Stomach (tissue), 9 donors: ENCODE data around the gene CADPS. TPM values are rescaled to one million over a fixed set of nuclear protein-coding genes. Genes with fewer than 3 reads are reported as not detected.

Source experiments
- DNase-seq, 2 donors: peaks; one replicate each; pipeline versions ENCODE4 v3.0.0 to v3.0.0-alpha.2; 2013 to 2019
- H3K27ac ChIP-seq, 5 donors: fragments of 200-600 bp in 4 of 5; sonication (generic) in 4 of 5; one replicate each; pipeline ENCODE4 v1.5.1; 2013 to 2019; ENCODE audit warnings: mild to moderate bottlenecking in 1 of 5, moderate library complexity in 1 of 5
- H3K27me3 ChIP-seq, 3 donors: fragments of 200-600 bp; sonication (generic); one replicate each; pipeline ENCODE4 v1.5.1; 2017 to 2019; ENCODE audit warnings: mixed run types in 1 of 3
- H3K36me3 ChIP-seq, 4 donors: fragments of 200-600 bp; sonication (generic); 1 replicate in 3 of 4; 2 replicates in 1 of 4; pipeline ENCODE4 v1.5.1; 2016 to 2019
- H3K4me1 ChIP-seq, 4 donors: fragments of 200-600 bp; sonication (generic); one replicate each; pipeline ENCODE4 v1.5.1; 2016 to 2019
- H3K4me3 ChIP-seq, 4 donors: fragments of 200-600 bp; sonication (generic) in 3 of 4; one replicate each; pipeline ENCODE4 v1.5.1; 2016 to 2019; ENCODE audit warnings: mild to moderate bottlenecking in 1 of 4
- H3K9me3 ChIP-seq, 4 donors: fragments of 200-600 bp; sonication (generic); one replicate each; pipeline ENCODE4 v1.5.1; 2016 to 2019
- EP300 ChIP-seq: sonication (generic); formaldehyde crosslinking; IDR thresholded peaks from one replicate; pipeline ENCODE4 v1.6.1; 2017; ENCODE audit warnings: antibody characterized with exemption
- POLR2A ChIP-seq, 4 donors: fragments of 450-650 bp; IDR thresholded peaks; one replicate each; pipeline ENCODE4 v1.6.1; 2016; ENCODE audit warnings: antibody characterized with exemption in 4 of 4, control low read depth in 2 of 4, mild to moderate bottlenecking in 1 of 4, moderate library complexity in 1 of 4
- POLR2AphosphoS5 ChIP-seq, 3 donors: sonication (generic); formaldehyde crosslinking; IDR thresholded peaks; one replicate each; pipeline ENCODE4 v1.6.1; 2016; ENCODE audit warnings: antibody characterized with exemption in 3 of 3
- WGBS, 5 donors: extraction: QIAGEN DNeasy Blood & Tissue Kit in 3 of 5; methylation state at CpG; one replicate each; pipeline versions ENCODE4 v1.1.5 to v1.1.7; 2013 to 2018; 5-methylcytosine and 5-hydroxymethylcytosine counted together
- intact Hi-C: fragments of 100-400 bp; cut with DNase I; formaldehyde crosslinking; loops from one replicate; pipeline ENCODE4 v1.15.1; 2023; ENCODE audit warnings: low total_unique reads
- polyA plus RNA-seq, 3 donors: library from polyadenylated mRNA; stranded (reverse); fragments of 200-250 nt; gene quantifications; one replicate each; pipeline ENCODE4 v1.2.3, GENCODE V29; 2013
- total RNA-seq, 5 donors: library from RNA; depleted of rRNA; stranded (reverse); fragments of >200 nt; gene quantifications; one replicate each; pipeline versions ENCODE4 v1.1.0 to v1.2.3, GENCODE V29; 2014 to 2016
- TF ChIP-seq, protein P1 (sequence below), 7 experiments: fragments of 450-650 bp in 4 of 7; fragments of 200-600 bp in 3 of 7; sonication (generic) in 3 of 7; IDR thresholded peaks; one replicate each; pipeline ENCODE4 v1.5.1; 2016 to 2019; ENCODE audit warnings: antibody characterized with exemption in 7 of 7, control low read depth in 2 of 7, mild to moderate bottlenecking in 1 of 7
- donor health status: healthy with polysubstance abuse.
- donor health status: Bipolar disorder and iron deficiency.
- donor health status: healthy.

CADPS gene
- total and polyA plus RNA-seq, 8 donors: 0.58 to 32.2 (median 3.4) TPM

GRCh38 chr3:62905331-62905730 is 30.1 kb upstream of the CADPS start:
- no peaks in the 10 kb centered on the region for H3K4me1 ChIP-seq
- intact Hi-C loops: no loop called here
- H3K27me3 ChIP-seq: no peaks in the 10 kb centered on the region
- DNase-seq: no peak
- no peaks in the 10 kb centered on the region for H3K9me3 ChIP-seq
- TF ChIP-seq, protein P1, sequence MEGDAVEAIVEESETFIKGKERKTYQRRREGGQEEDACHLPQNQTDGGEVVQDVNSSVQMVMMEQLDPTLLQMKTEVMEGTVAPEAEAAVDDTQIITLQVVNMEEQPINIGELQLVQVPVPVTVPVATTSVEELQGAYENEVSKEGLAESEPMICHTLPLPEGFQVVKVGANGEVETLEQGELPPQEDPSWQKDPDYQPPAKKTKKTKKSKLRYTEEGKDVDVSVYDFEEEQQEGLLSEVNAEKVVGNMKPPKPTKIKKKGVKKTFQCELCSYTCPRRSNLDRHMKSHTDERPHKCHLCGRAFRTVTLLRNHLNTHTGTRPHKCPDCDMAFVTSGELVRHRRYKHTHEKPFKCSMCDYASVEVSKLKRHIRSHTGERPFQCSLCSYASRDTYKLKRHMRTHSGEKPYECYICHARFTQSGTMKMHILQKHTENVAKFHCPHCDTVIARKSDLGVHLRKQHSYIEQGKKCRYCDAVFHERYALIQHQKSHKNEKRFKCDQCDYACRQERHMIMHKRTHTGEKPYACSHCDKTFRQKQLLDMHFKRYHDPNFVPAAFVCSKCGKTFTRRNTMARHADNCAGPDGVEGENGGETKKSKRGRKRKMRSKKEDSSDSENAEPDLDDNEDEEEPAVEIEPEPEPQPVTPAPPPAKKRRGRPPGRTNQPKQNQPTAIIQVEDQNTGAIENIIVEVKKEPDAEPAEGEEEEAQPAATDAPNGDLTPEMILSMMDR (IDR thresholded peaks at IDR 0.05): no peak
- no peak for TF ChIP-seq EP300
- no peak for TF ChIP-seq POLR2A (IDR thresholded peaks at IDR 0.05)
- no peak for TF ChIP-seq POLR2AphosphoS5 (IDR thresholded peaks at IDR 0.05)
- H3K36me3 ChIP-seq: no peaks in the 10 kb centered on the region
- H3K4me3 ChIP-seq: no peak overlapping the region
- H3K27ac ChIP-seq: no peak overlapping the region

DNA sequence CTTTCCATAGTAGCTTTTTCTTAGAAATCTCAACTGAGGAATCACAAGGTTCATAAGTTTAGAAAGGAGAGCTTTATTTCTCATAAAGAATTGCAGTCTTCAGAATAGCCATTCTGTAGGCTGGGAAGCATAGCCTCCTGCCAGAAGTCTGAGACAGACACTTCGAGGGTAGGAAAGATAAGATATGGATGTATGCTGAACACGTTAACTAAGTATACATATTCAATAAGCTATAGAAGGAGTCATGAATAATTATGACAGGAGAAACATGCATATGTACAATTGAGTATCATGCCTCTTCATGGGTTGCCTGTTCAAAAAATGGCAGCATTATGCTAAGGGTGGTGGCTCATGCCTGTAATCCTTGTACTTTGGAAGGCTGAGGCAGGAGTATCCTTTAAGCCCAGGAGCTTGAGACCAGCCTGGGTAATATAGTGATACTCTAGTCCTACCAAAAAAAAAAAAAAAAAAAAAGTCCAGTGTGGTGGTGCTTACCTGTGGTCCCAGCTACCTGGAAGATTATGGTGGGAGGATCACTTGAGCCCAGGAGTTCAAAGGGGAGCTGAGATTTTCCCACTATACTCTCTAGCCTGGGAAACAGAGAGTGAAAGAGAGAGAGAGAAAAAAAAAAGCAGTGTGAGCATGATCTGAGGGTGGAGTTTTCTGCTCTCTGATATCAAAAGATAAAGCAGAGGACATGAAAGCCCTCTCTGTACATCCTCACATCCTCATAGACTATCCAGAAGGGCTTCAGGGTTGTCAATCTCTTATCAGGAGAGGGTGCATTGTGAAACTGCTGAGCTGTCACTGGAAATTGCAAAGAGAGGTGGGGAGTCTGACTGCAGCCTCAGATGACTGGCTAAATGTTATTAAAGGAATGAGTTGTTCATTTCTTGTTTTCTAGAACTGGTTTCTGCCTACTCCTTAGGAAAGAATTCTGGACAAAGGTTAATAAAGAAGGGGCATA is 23.6 kb upstream of the CADPS start:
- Histone ChIP-seq H3K27ac (no peak overlapping the region), H3K9me3 (no peaks in the 10 kb centered on the region), H3K4me1 (no peaks in the 10 kb centered on the region), H3K27me3 (no peaks in the 10 kb centered on the region), H3K4me3 (no peak overlapping the region), H3K36me3 (no peaks in the 10 kb centered on the region)
- intact Hi-C loops: no loop called here
- TF ChIP-seq, protein P1 (IDR thresholded peaks at IDR 0.05): no peak
- TF ChIP-seq POLR2AphosphoS5 (IDR thresholded peaks at IDR 0.05): no peak
- TF ChIP-seq POLR2A (IDR thresholded peaks at IDR 0.05): no peak
- no peak for TF ChIP-seq EP300
- WGBS, 5 donors: 25 to 41% (median 31%) methylated on average over 2 of the region's 2 CpGs
- DNase-seq: no peak

GRCh38 chr3:62895901-62896300 is 20.7 kb upstream of the CADPS start:
- 78 to 92% (median 88%) methylated on average over 3 of the region's 3 CpGs for WGBS, 5 donors
- no peaks in the 10 kb centered on the region for H3K4me1 ChIP-seq
- H3K9me3 ChIP-seq: no peaks in the 10 kb centered on the region
- H3K36me3 ChIP-seq: no peaks in the 10 kb centered on the region
- peaks cover 0 to 4% (median 0%) of the 10 kb centered on the region in 3 donors for H3K27me3 ChIP-seq
- TF ChIP-seq EP300 (no peak), POLR2AphosphoS5 (IDR thresholded peaks at IDR 0.05) (no peak), POLR2A (IDR thresholded peaks at IDR 0.05) (no peak)
- TF ChIP-seq, protein P1 (IDR thresholded peaks at IDR 0.05): no peak
- no peak overlapping the region for H3K4me3 ChIP-seq
- no peak for DNase-seq
- intact Hi-C loops: no loop called here
- no peak overlapping the region for H3K27ac ChIP-seq

DNA sequence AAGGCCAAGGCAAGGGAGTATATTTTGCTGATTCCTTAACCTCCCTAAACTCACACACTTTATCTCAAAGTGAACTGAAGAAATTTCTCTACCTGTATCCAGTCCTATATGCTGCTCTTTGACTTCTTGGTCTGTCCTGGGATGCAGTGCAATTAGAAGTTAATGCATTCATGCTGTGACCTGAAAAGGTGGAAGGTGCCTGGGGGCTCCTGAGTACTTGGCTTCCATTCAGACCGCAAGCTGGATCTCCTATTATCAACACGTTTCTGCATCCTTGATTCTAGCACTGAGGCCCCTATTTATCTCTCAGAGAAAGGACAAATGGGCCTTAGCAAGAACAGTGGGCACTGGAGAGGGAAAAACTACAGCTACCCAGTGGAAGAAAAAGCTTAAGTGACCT is 17.7 kb upstream of the CADPS start:
- Histone ChIP-seq H3K4me3 (no peak overlapping the region), H3K4me1 (no peaks in the 10 kb centered on the region), H3K27ac (no peak overlapping the region), H3K36me3 (no peaks in the 10 kb centered on the region), H3K27me3 (peaks cover 0 to 4% (median 0%) of the 10 kb centered on the region in 3 donors), H3K9me3 (no peaks in the 10 kb centered on the region)
- TF ChIP-seq, protein P1 (IDR thresholded peaks at IDR 0.05): no peak
- TF ChIP-seq EP300 (no peak), POLR2AphosphoS5 (IDR thresholded peaks at IDR 0.05) (no peak), POLR2A (IDR thresholded peaks at IDR 0.05) (no peak)
- no peak for DNase-seq
- intact Hi-C loops: no loop called here
- 41 to 64% (median 59%) methylated on average over 2 of the region's 2 CpGs for WGBS, 5 donors
